Astrocyte of the spinal cord (primary cell): ENCODE measurements around the gene GRIN3A.

ENCODE experiments used
- DNase-seq: peaks from one replicate; pipeline ENCODE4 v3.0.0; 2011; ENCODE audit warnings: low read depth, low spot score
- H3K4me3 ChIP-seq: 2 replicates; pipeline ENCODE4 v1.5.1; 2011; ENCODE audit warnings: low read depth, mild to moderate bottlenecking, low read length, moderate library complexity
- CTCF ChIP-seq: IDR thresholded peaks from 2 replicates; pipeline ENCODE4 v1.5.1; 2012; ENCODE audit warnings: low read depth, mild to moderate bottlenecking, low read length, inconsistent platforms
- in situ Hi-C: cut with HindIII; loops from 2 replicates; pipeline ENCODE4 v1.10.0; 2017; ENCODE audit warnings: low sequenced_read_pairs

The GRIN3A gene

DNA sequence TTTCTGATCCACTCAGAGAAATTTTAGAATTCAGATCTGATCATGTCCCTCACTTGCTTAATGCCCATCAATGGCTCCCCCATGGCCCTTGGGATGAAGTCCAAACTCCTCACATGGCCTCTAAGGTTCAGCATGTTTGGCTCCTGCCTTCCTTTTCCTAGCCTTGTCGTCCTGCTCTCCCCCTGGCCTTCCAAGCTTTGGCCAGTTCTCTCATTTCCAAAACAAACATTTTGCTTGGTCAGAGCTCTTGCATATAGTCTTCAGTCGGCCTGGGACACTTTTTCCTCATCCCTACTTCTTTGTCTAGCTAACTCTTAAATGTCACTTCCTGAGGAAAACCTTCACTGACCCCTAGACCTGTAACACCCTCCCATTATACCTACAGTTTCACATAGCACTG, 106.6 kb downstream of the GRIN3A start:
- no peak for DNase-seq
- no peak for TF ChIP-seq CTCF
- in situ Hi-C loops, result no loop called here
- H3K4me3 ChIP-seq, result no peak overlapping the region

DNA sequence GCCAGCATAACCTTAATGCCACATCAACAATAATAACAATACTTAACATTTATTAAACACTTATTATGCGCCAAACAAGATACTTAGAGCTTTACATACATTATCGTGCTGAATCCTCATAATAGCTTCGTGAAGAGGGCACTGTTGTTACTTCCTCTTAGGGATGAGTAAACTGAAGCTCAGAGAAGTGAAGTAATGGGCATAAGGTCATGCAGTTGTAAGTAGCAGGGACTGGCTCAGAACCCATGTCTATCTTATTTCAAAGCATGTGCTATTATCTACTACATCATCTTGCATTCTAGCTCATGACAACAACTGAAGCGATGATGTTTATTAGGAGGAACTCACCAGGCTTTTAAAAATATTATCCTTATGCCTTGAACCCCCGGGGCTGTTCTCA, 108.8 kb downstream of the GRIN3A start:
- H3K4me3 ChIP-seq, result no peak overlapping the region
- no peak for TF ChIP-seq CTCF
- DNase-seq, result no peak
- in situ Hi-C loops, result no loop called here

DNA sequence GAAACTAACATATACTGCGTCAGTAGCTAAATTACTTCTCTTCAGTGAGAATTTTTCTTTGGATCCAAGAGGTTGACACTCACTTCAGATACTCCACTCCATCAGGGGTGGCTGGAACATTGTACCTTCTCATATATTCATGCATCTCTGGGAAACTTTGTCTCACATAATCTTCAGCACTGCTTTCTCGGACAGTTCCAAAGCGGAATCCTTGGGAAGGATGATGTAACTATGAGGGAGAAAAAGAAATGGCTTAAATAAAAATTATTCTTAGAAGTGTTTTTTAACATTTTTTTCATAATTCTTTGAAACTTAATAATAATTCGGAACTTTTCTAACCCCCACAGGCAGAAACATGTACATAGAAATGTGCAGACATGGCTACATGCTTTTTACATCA, 110.3 kb downstream of the GRIN3A start:
- no peak for TF ChIP-seq CTCF
- peak; percentile 5 for DNase-seq
- no peak overlapping the region for H3K4me3 ChIP-seq
- in situ Hi-C loops, result no loop called here

- in situ Hi-C loops, result no loop called here
- H3K4me3 ChIP-seq, result no peak overlapping the region
- no peak for TF ChIP-seq CTCF
- DNase-seq, result no peak
Observed at GRCh38 chr9:101626295-101626694, 112.2 kb downstream of the GRIN3A start.

GRCh38 chr9:101625876-101626275, 112.6 kb downstream of the GRIN3A start:
- TF ChIP-seq CTCF, result no peak
- in situ Hi-C loops, result no loop called here
- DNase-seq, result peak; percentile 1
- H3K4me3 ChIP-seq, result no peak overlapping the region

GRCh38 chr9:101620452-101620851, 118.0 kb downstream of the GRIN3A start:
- H3K4me3 ChIP-seq, result no peak overlapping the region
- no peak for DNase-seq
- no peak for TF ChIP-seq CTCF
- in situ Hi-C loops, result no loop called here

- in situ Hi-C loops, result no loop called here
- H3K4me3 ChIP-seq, result no peak overlapping the region
- no peak for TF ChIP-seq CTCF
- no peak for DNase-seq
Observed at GRCh38 chr9:101618698-101619097, 119.7 kb downstream of the GRIN3A start.
